ENCODE results near the gene GABRG3.

Gene GABRG3

DNA sequence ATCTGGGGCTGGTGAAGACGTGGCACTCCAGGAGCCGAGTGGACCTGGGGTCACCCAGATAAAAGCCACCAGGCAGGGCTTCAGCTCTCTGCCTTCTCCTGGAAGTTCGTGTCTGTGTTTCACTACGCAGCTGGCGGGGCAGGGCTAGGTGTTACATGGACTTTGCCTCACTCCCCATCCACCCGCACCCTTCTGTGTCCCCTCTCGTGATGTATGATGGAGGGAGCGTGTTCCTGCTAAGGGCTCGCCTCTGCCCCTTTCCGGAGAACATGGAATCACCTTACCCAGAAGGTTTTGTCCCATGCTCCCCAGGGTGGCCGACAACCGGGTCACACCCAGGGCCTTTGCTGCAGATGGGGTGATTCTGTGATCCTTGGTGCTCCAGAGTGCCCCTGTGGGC, 96.2 kb downstream of the GABRG3 start:
- no peak for FAIRE-seq

DNA sequence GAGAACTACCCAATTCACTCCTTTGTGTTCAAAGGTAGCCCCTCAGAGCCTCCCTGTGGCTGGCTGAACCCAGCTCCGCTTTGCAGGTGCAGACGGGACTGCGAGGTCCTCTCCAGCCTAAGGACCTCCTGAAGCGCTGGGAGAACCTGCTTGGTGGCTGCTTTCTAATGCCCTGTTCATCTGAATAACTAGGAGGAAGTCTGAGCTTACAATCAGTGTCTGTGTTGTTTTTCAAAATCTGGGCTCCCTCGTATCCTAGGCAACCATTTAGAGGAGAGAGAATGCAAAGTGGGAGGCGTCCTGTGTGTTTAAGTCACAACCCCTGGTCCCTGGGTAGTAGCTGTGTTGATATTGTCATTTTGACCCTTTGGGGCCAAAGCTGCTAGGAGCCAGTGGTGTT, 99.9 kb downstream of the GABRG3 start:
- no peak for TF ChIP-seq TAF1 (IDR thresholded peaks at IDR 0.05; ENCODE audit: low read depth, low read length)
- TF ChIP-seq POLR2AphosphoS5 (IDR thresholded peaks at IDR 0.05; ENCODE audit: low read depth, low read length): no peak
- TF ChIP-seq PAX5 (IDR thresholded peaks at IDR 0.05; ENCODE audit: insufficient read depth, low read length, severe bottlenecking): no peak
- TF ChIP-seq POU2F2 (IDR thresholded peaks at IDR 0.05; ENCODE audit: low read depth, low read length): no peak
- no peak for TF ChIP-seq SPI1 (IDR thresholded peaks at IDR 0.05; ENCODE audit: low read depth, low read length)
- TF ChIP-seq POLR2A (IDR thresholded peaks at IDR 0.05; ENCODE audit: low read depth, low read length): no peak
- DNase-seq (ENCODE audit: insufficient read length, low spot score): no peak
- no peak for FAIRE-seq

More for the DNA sequence above, 96.2 kb downstream of the GABRG3 start:
- DNase-seq (ENCODE audit: insufficient read length, low spot score): no peak
- TF ChIP-seq PAX5 (IDR thresholded peaks at IDR 0.05; ENCODE audit: insufficient read depth, low read length, severe bottlenecking) (no peak), TAF1 (IDR thresholded peaks at IDR 0.05; ENCODE audit: low read depth, low read length) (no peak), POLR2A (IDR thresholded peaks at IDR 0.05; ENCODE audit: low read depth, low read length) (no peak), POLR2AphosphoS5 (IDR thresholded peaks at IDR 0.05; ENCODE audit: low read depth, low read length) (no peak), SPI1 (IDR thresholded peaks at IDR 0.05; ENCODE audit: low read depth, low read length) (no peak), POU2F2 (IDR thresholded peaks at IDR 0.05; ENCODE audit: low read depth, low read length) (no peak)

DNA sequence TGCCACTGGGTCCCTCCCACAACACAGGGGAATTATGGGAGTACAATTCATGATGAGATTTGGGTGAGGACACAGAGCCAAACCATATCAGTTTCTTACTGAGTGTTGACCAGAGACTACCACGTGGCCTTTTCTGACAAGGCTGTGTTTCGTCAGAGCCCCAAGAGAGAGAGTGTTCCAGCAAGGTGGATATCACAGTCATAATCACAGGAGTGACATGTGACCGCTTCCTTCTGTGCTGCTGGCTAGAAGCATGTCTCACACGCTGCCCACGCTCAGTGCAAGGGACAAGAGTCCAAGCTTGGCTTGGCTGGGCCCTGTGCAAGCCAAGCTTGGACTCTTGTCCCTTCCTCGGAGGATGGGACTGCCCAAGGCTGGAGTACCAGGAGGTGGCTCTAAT, 103.2 kb downstream of the GABRG3 start:
- no peak for DNase-seq (ENCODE audit: insufficient read length, low spot score)
- no peak for FAIRE-seq
- TF ChIP-seq SPI1 (IDR thresholded peaks at IDR 0.05; ENCODE audit: low read depth, low read length) (no peak), POU2F2 (IDR thresholded peaks at IDR 0.05; ENCODE audit: low read depth, low read length) (no peak), POLR2A (IDR thresholded peaks at IDR 0.05; ENCODE audit: low read depth, low read length) (no peak), TAF1 (IDR thresholded peaks at IDR 0.05; ENCODE audit: low read depth, low read length) (no peak), POLR2AphosphoS5 (IDR thresholded peaks at IDR 0.05; ENCODE audit: low read depth, low read length) (no peak), PAX5 (IDR thresholded peaks at IDR 0.05; ENCODE audit: insufficient read depth, low read length, severe bottlenecking) (no peak)

DNA sequence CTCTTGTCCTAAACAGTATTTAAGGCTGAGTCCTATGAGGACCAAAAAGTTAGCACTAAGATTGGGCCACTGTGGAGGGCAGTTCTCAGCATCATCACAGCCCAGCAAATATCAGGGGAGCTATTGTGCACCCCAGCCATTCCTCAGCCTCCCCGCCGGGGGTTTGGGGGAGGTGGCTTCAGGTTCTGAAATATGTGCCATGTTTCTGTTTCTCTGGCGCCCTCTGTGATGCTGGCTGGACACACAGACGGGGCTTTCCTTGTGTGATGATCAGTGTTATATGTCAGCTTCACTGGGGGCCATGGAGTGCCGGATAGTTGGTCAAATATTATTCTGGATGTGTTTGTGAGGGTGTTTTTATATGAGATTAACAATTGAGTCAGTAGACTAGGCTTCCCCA, 106.8 kb downstream of the GABRG3 start:
- TF ChIP-seq POLR2A (IDR thresholded peaks at IDR 0.05; ENCODE audit: low read depth, low read length) (no peak), POLR2AphosphoS5 (IDR thresholded peaks at IDR 0.05; ENCODE audit: low read depth, low read length) (no peak), POU2F2 (IDR thresholded peaks at IDR 0.05; ENCODE audit: low read depth, low read length) (no peak), SPI1 (IDR thresholded peaks at IDR 0.05; ENCODE audit: low read depth, low read length) (no peak), TAF1 (IDR thresholded peaks at IDR 0.05; ENCODE audit: low read depth, low read length) (no peak), PAX5 (IDR thresholded peaks at IDR 0.05; ENCODE audit: insufficient read depth, low read length, severe bottlenecking) (no peak)
- DNase-seq (ENCODE audit: insufficient read length, low spot score) (no peak), FAIRE-seq (no peak)

DNA sequence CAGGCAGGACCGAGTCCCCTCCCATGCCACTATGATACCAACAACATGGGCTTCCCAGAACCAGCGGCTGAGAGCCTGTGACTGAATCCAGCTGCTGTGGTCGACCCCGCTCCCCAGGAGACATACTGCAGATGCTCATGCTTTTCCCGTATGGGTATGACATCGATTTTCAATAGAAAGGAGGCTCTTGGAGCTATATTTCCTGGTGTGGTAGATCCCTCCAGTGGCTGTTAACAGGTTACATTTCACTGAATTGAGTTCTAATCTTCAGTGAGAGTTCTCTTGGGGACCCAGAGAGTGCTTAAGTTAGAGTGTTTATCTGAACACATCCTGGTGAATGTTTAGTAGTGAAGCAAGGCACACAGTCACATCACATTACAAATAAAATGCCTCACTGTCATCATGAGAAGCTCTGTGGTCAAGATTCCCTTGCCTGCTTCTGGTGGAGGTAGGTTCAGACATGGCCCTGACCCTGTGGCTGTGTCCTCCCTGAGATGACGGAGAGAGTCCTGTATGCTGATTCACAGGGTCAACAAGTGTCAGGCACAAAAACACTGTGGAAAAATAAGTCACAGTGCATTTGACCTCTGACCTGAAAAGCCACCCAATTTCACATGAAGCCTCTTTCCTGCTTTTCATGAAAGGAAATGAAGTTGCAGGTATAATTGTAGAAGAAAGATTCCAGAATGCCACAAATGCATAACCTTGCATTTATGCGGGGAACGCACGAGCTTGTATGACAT, 110.9 kb downstream of the GABRG3 start:
- DNase-seq (ENCODE audit: insufficient read length, low spot score): no peak
- TF ChIP-seq POLR2A (IDR thresholded peaks at IDR 0.05; ENCODE audit: low read depth, low read length) (no peak), PAX5 (IDR thresholded peaks at IDR 0.05; ENCODE audit: insufficient read depth, low read length, severe bottlenecking) (no peak), POU2F2 (IDR thresholded peaks at IDR 0.05; ENCODE audit: low read depth, low read length) (no peak), SPI1 (IDR thresholded peaks at IDR 0.05; ENCODE audit: low read depth, low read length) (no peak), POLR2AphosphoS5 (IDR thresholded peaks at IDR 0.05; ENCODE audit: low read depth, low read length) (no peak)
- no peak for FAIRE-seq

DNA sequence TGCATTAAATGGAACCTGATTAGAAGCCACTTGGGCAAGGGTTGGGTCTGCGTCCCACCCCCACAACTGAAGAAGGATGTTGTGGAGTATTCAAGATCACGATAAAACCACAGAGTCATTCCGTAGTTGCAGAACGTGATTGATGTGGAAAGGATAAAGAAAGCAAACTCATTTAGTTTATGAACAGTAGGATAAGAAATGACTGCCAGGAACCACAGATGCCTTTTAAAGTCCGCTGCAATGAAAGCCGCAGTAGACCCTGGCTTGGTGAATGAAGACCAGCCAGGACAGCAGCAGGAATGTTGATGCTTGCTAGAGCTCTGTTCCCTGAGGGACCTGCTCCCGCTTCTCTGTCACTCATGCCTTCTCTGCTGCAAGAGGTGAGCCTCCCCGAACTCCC, 111.5 kb downstream of the GABRG3 start:
- DNase-seq (ENCODE audit: insufficient read length, low spot score) (no peak), FAIRE-seq (no peak)
- TF ChIP-seq POLR2A (IDR thresholded peaks at IDR 0.05; ENCODE audit: low read depth, low read length) (no peak), SPI1 (IDR thresholded peaks at IDR 0.05; ENCODE audit: low read depth, low read length) (no peak), PAX5 (IDR thresholded peaks at IDR 0.05; ENCODE audit: insufficient read depth, low read length, severe bottlenecking) (no peak), POU2F2 (IDR thresholded peaks at IDR 0.05; ENCODE audit: low read depth, low read length) (no peak), POLR2AphosphoS5 (IDR thresholded peaks at IDR 0.05; ENCODE audit: low read depth, low read length) (no peak), TAF1 (IDR thresholded peaks at IDR 0.05; ENCODE audit: low read depth, low read length) (no peak)

DNA sequence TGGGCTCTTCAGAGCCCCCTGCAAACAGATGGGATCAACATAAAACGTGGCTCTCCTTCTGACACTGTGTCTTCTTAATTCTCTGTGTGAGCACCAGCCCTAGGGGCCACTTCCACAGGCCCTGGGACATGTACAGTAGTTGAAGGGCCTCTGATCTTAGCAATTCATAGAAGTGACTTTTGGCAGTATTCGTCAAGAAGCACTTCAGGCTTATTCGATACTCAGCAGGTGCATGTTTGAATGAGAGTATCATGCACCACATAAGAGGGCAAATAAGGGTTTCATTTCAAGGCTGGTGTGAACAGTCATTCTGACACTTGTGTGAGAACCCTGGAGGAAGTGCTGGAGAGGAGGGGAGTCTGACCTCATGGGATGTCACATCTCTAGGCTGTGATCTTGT, 113.9 kb downstream of the GABRG3 start:
- TF ChIP-seq POU2F2 (IDR thresholded peaks at IDR 0.05; ENCODE audit: low read depth, low read length): no peak
- no peak for TF ChIP-seq SPI1 (IDR thresholded peaks at IDR 0.05; ENCODE audit: low read depth, low read length)
- no peak for TF ChIP-seq TAF1 (IDR thresholded peaks at IDR 0.05; ENCODE audit: low read depth, low read length)
- no peak for TF ChIP-seq POLR2AphosphoS5 (IDR thresholded peaks at IDR 0.05; ENCODE audit: low read depth, low read length)
- TF ChIP-seq PAX5 (IDR thresholded peaks at IDR 0.05; ENCODE audit: insufficient read depth, low read length, severe bottlenecking): no peak
- TF ChIP-seq POLR2A (IDR thresholded peaks at IDR 0.05; ENCODE audit: low read depth, low read length): no peak
- no peak for FAIRE-seq

DNA sequence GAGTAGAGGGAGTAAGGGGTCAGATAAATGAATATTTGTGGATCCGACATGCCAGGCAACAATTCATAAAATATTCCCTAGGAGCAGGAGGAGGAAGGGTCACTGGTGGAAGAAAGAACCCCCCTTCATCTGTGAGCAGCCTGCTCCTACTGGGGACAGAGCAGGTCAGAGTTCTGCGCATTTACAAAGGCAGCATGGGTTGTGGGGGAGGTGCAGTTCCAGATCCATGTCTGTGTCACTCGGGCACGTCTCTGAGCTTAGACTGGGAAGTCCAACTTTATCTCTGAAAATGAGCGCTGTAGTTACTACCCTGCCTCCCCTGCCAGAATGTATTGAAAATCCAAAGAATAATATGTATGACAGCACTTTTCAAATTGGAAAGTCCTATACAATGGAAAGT, 115.2 kb downstream of the GABRG3 start:
- FAIRE-seq (no peak), DNase-seq (ENCODE audit: insufficient read length, low spot score) (no peak)
- TF ChIP-seq PAX5 (IDR thresholded peaks at IDR 0.05; ENCODE audit: insufficient read depth, low read length, severe bottlenecking) (no peak), POU2F2 (IDR thresholded peaks at IDR 0.05; ENCODE audit: low read depth, low read length) (no peak)

More for the DNA sequence above, 113.9 kb downstream of the GABRG3 start:
- DNase-seq (ENCODE audit: insufficient read length, low spot score): no peak

DNA sequence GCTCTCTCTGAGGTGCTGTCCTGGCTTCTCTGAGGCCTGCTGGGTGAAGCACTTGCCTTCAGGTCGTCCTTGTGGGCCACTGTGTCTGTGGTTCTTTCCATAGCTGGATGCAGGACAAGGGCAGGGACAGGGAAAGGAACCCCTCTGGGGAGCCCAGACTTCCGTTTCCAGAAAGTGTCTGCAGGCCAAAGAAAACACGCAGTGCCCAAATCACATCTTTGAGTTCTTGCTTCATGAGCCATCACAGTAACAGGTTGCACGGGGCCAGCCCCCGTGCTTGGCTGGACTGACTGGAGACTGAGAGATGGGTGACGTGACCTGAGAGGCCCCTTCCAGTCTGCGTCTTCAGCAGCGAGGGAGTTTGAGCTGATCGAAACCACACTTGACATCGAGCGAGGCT, 115.8 kb downstream of the GABRG3 start:
- no peak for TF ChIP-seq POLR2A (IDR thresholded peaks at IDR 0.05; ENCODE audit: low read depth, low read length)
- TF ChIP-seq POU2F2 (IDR thresholded peaks at IDR 0.05; ENCODE audit: low read depth, low read length): no peak
- no peak for TF ChIP-seq POLR2AphosphoS5 (IDR thresholded peaks at IDR 0.05; ENCODE audit: low read depth, low read length)
- no peak for TF ChIP-seq SPI1 (IDR thresholded peaks at IDR 0.05; ENCODE audit: low read depth, low read length)
- no peak for TF ChIP-seq PAX5 (IDR thresholded peaks at IDR 0.05; ENCODE audit: insufficient read depth, low read length, severe bottlenecking)
- no peak for TF ChIP-seq TAF1 (IDR thresholded peaks at IDR 0.05; ENCODE audit: low read depth, low read length)
- DNase-seq (ENCODE audit: insufficient read length, low spot score) (no peak), FAIRE-seq (no peak)

Data from GM12891 (cell line).